K562 (cell line): ENCODE data around the gene MAPK8IP2.

Experiments used
- FIP1L1 ChIP-seq: fragments of 200-400 bp; formaldehyde crosslinking; IDR thresholded peaks from 2 replicates; pipeline ENCODE4 v1.6.1; 2018; ENCODE audit warnings: mild to moderate bottlenecking, low read depth, low read length; ENCODE audit not compliant: poor library complexity, severe bottlenecking
- POLR2A ChIP-seq: fragments of 450-650 bp; conservative IDR thresholded peaks from 2 replicates; pipeline ENCODE4 v1.6.1; 2016
- SMAD4 ChIP-seq: fragments of 250-450 bp; sonication (Bioruptor Pico); conservative IDR thresholded peaks from 2 replicates; pipeline ENCODE4 v1.8.0; 2021; ENCODE audit warnings: inconsistent platforms, mild to moderate bottlenecking, moderate library complexity
- TF ChIP-seq, protein P1 (sequence below), 3 experiments: IDR thresholded peaks in 2 of 3; conservative IDR thresholded peaks in 1 of 3; 2 replicates each; pipeline ENCODE4 v1.5.1; 2011 to 2012; ENCODE audit warnings: low read length in 3 of 3, mild to moderate bottlenecking in 3 of 3, control low read depth in 2 of 3, improper control_type of control experiment in 1 of 3, inconsistent platforms in 1 of 3, low read depth in 1 of 3, mixed read lengths in 1 of 3, moderate library complexity in 1 of 3; ENCODE audit not compliant: insufficient read depth in 2 of 3
- TF ChIP-seq, protein P2 (sequence below): IDR thresholded peaks from 2 replicates; pipeline ENCODE4 v1.6.1; 2016; ENCODE audit warnings: missing genetic modification characterization, missing compliant biosample characterization
- TF ChIP-seq, protein P3 (sequence below), 2 experiments: fragments of 450-650 bp; formaldehyde crosslinking in 1 of 2; IDR thresholded peaks; 2 replicates each; pipeline versions ENCODE4 v1.4.0 to v1.6.1; 2014 to 2020; ENCODE audit warnings: mild to moderate bottlenecking in 2 of 2, borderline replicate concordance in 1 of 2, low read depth in 1 of 2

- TF ChIP-seq FIP1L1 (no peak), POLR2A (no peak), SMAD4 (CRISPR knock-in tag) (no peak)
- TF ChIP-seq, protein P1, sequence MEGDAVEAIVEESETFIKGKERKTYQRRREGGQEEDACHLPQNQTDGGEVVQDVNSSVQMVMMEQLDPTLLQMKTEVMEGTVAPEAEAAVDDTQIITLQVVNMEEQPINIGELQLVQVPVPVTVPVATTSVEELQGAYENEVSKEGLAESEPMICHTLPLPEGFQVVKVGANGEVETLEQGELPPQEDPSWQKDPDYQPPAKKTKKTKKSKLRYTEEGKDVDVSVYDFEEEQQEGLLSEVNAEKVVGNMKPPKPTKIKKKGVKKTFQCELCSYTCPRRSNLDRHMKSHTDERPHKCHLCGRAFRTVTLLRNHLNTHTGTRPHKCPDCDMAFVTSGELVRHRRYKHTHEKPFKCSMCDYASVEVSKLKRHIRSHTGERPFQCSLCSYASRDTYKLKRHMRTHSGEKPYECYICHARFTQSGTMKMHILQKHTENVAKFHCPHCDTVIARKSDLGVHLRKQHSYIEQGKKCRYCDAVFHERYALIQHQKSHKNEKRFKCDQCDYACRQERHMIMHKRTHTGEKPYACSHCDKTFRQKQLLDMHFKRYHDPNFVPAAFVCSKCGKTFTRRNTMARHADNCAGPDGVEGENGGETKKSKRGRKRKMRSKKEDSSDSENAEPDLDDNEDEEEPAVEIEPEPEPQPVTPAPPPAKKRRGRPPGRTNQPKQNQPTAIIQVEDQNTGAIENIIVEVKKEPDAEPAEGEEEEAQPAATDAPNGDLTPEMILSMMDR (IDR thresholded peaks at IDR 0.05 in 2 of 3, conservative IDR thresholded peaks at IDR 0.05 in 1 of 3; ENCODE audit: insufficient read depth in 2 of 3, low read depth in 1 of 3, low read length in 3 of 3), result no peak
- TF ChIP-seq, protein P2, sequence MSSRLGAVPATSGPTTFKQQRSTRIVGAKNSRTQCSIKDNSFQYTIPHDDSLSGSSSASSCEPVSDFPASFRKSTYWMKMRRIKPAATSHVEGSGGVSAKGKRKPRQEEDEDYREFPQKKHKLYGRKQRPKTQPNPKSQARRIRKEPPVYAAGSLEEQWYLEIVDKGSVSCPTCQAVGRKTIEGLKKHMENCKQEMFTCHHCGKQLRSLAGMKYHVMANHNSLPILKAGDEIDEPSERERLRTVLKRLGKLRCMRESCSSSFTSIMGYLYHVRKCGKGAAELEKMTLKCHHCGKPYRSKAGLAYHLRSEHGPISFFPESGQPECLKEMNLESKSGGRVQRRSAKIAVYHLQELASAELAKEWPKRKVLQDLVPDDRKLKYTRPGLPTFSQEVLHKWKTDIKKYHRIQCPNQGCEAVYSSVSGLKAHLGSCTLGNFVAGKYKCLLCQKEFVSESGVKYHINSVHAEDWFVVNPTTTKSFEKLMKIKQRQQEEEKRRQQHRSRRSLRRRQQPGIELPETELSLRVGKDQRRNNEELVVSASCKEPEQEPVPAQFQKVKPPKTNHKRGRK (tag), result no peak
- TF ChIP-seq, protein P3, sequence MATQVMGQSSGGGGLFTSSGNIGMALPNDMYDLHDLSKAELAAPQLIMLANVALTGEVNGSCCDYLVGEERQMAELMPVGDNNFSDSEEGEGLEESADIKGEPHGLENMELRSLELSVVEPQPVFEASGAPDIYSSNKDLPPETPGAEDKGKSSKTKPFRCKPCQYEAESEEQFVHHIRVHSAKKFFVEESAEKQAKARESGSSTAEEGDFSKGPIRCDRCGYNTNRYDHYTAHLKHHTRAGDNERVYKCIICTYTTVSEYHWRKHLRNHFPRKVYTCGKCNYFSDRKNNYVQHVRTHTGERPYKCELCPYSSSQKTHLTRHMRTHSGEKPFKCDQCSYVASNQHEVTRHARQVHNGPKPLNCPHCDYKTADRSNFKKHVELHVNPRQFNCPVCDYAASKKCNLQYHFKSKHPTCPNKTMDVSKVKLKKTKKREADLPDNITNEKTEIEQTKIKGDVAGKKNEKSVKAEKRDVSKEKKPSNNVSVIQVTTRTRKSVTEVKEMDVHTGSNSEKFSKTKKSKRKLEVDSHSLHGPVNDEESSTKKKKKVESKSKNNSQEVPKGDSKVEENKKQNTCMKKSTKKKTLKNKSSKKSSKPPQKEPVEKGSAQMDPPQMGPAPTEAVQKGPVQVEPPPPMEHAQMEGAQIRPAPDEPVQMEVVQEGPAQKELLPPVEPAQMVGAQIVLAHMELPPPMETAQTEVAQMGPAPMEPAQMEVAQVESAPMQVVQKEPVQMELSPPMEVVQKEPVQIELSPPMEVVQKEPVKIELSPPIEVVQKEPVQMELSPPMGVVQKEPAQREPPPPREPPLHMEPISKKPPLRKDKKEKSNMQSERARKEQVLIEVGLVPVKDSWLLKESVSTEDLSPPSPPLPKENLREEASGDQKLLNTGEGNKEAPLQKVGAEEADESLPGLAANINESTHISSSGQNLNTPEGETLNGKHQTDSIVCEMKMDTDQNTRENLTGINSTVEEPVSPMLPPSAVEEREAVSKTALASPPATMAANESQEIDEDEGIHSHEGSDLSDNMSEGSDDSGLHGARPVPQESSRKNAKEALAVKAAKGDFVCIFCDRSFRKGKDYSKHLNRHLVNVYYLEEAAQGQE (IDR thresholded peaks at IDR 0.05; ENCODE audit: borderline replicate concordance), result no peak
- TF ChIP-seq, protein P3 (CRISPR knock-in tag; IDR thresholded peaks at IDR 0.05; ENCODE audit: low read depth), result no peak
These were observed 35.0 kb downstream of the MAPK8IP2 start for GRCh38 chr22:50635591-50635990.
